ENCODE results near the gene EFNA3. TPM values are rescaled to one million over a fixed set of nuclear protein-coding genes. Genes with fewer than 3 reads are reported as not detected.

EFNA3 gene
- total and polyA plus RNA-seq, 8 donors: 0.52 to 1.2 (median 0.72) TPM

- no peak for TF ChIP-seq CTCF (IDR thresholded peaks at IDR 0.05)
- 10 to 11% methylated on average over 25 to 29 of the region's 29 CpGs for WGBS, 2 donors
- peaks cover 0 to 10% (median 0%) of the 10 kb centered on the region in 3 donors for H3K36me3 ChIP-seq
Measured at GRCh38 chr1:155062151-155062686, 16.4 kb upstream of the EFNA3 start.

GRCh38 chr1:155062702-155063411 is 15.8 kb upstream of the EFNA3 start:
- Histone ChIP-seq H3K4me1 (peaks cover 19 to 23% (median 20%) of the 10 kb centered on the region in 3 donors), H3K36me3 (peaks cover 0 to 5% (median 0%) of the 10 kb centered on the region in 3 donors), H3K27ac (peak overlapping the region in 2 of 4 donors; percentile 77), H3K9me3 (no peaks in the 10 kb centered on the region), H3K4me3 (peak overlapping the region; percentile 64 to 92 (median 80)), H3K27me3 (no peaks in the 10 kb centered on the region)
- intact Hi-C loops (cut with DNase I): no loop called here
- peak; percentile 64 to 75 (median 69) for ATAC-seq
- peak; percentile 63 to 71 (median 68) for TF ChIP-seq CTCF (IDR thresholded peaks at IDR 0.05)
- peak in 5 of 6 donors; percentile 71 to 91 (median 76) for DNase-seq
- no peak for FAIRE-seq
- 1 to 2% methylated on average over 38 to 46 of the region's 46 CpGs for WGBS, 2 donors

More at GRCh38 chr1:155062151-155062686, 16.4 kb upstream of the EFNA3 start:
- H3K9me3 ChIP-seq: no peaks in the 10 kb centered on the region
- H3K27me3 ChIP-seq: no peaks in the 10 kb centered on the region
- DNase-seq (peak in 5 of 6 donors; percentile 27 to 82 (median 66)), ATAC-seq (no peak), FAIRE-seq (no peak)
- intact Hi-C loops (cut with DNase I): no loop called here
- H3K4me1 ChIP-seq: peaks cover 19 to 23% (median 20%) of the 10 kb centered on the region in 3 donors
- peak overlapping the region in 2 of 4 donors; percentile 64 to 85 for H3K4me3 ChIP-seq
- no peak overlapping the region for H3K27ac ChIP-seq

GRCh38 chr1:155063550-155064110 is 15.0 kb upstream of the EFNA3 start, which contains the start of gene EFNA4:
Gene EFNA4, plus strand, starts transcription at chr1:155063740. Its CDS starts 84 bp downstream, at chr1:155063824.
- Histone ChIP-seq H3K27me3 (no peaks in the 10 kb centered on the region), H3K36me3 (no peaks in the 10 kb centered on the region), H3K4me1 (peaks cover 19 to 23% (median 20%) of the 10 kb centered on the region in 3 donors), H3K4me3 (peak within 1 kb of the TSS; percentile 64 to 92 (median 80)), H3K9me3 (no peaks in the 10 kb centered on the region), H3K27ac (peak within 1 kb of the TSS; percentile 33 to 77 (median 62))
- ATAC-seq: peak; percentile 87 to 93 (median 92)
- TF ChIP-seq CTCF (IDR thresholded peaks at IDR 0.05): no peak
- DNase-seq: peak; percentile 82 to 90 (median 84)
- intact Hi-C loops (cut with DNase I): no loop called here
- 0 to 1% methylated on average over 32 to 57 of the region's 57 CpGs for WGBS, 2 donors
- FAIRE-seq: no peak

GRCh38 chr1:155064111-155064831 is 14.4 kb upstream of the EFNA3 start:
- peak; percentile 4 to 20 (median 11) for ATAC-seq
- peak overlapping the region in 3 of 4 donors; percentile 33 to 77 (median 77) for H3K27ac ChIP-seq
- H3K9me3 ChIP-seq: no peaks in the 10 kb centered on the region
- H3K36me3 ChIP-seq: no peaks in the 10 kb centered on the region
- no peak for FAIRE-seq
- intact Hi-C loops (cut with DNase I): no loop called here
- 5 to 6% methylated on average over 13 to 14 of the region's 14 CpGs for WGBS, 2 donors
- peak overlapping the region; percentile 64 to 92 (median 80) for H3K4me3 ChIP-seq
- H3K27me3 ChIP-seq: no peaks in the 10 kb centered on the region
- no peak for TF ChIP-seq CTCF (IDR thresholded peaks at IDR 0.05)
- H3K4me1 ChIP-seq: peaks cover 19 to 23% (median 20%) of the 10 kb centered on the region in 3 donors
- DNase-seq: peak in 2 of 6 donors; percentile 32 to 53
